HG03159 (cell line): ENCODE measurements around the gene MSMB.
"Not testable (repeated sequence)": the region's sequence is repeated elsewhere in the genome, so short reads cannot be mapped to it uniquely, and the experiment has no call there.

ENCODE experiments used
- ATAC-seq: cut with Tn5 transposase; IDR thresholded peaks from one replicate; pipeline ENCODE4 v1.9.1; 2021; ENCODE audit warnings: mild to moderate bottlenecking, moderate library complexity; ENCODE audit not compliant: unreplicated experiment

Gene MSMB

DNA sequence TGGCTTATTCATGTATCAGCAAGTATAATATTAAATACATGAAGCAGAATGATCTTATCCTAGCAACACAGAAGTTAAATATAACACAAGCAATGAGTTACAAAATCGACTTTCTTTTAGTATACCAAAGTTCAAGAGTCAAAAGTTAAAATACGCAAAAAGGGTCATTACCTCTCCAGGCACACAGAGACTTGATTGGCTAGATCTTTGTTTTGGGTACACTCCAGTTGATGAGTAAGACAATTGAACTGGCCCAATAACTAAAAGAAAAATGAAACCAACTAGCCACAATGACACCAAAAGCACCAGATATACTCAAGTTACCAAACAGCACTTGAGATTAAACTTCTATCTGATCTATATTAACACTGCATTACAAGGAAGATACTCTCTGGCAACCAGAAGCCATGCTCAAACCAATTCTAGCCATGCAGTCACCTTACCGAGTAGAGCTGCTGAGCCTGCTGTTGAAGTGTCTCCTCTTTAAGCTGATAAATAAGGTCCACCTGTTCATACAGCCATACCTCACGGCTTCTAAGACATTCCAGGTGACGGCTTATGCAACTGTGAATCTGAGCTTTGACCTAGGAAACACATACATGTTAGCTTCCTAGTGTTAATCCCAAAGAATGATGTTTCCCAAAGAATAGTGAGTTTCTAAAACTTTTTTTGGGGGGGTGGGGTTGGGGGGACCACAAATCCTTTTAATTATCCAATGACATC, 31.2 kb downstream of the MSMB start:
- ATAC-seq: no peak

DNA sequence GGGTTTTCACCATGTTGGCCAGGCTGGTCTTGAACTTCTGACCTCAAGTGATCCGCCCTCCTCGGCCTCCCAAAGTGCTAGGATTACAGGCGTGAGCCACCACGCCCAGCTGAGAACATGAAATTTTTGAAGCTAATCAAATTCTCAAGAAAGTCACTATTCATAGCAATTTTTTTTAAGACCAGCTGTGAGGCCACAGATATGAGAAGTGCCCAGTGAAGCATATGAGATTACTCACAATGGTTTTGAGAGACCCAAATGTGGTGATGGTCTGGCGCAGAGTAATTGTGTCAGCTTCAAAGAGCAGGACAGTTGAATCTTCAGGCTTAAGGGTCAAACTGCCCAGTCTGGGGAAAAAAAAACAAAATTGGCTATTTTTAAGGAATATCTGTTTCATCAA, 31.9 kb downstream of the MSMB start:
- no peak for ATAC-seq

DNA sequence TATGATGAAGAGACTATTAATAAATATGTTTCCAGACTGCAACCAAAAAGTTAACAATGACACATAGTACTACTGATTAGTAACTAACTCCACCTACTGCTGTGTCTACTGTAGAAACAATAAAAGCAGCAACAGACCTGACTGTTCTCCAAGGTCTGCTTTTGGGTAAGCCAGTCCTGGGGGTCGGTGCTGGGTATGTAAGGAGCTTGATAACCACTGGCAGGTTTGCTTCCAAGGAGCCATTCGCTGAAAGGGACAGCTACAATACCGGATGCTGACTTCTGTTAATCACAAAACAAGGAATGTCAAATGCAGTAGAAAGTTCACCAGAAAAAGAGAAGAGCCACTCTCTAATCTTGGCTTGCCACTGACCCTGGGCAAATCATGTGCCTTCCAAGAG, 33.3 kb downstream of the MSMB start:
- ATAC-seq: no peak

DNA sequence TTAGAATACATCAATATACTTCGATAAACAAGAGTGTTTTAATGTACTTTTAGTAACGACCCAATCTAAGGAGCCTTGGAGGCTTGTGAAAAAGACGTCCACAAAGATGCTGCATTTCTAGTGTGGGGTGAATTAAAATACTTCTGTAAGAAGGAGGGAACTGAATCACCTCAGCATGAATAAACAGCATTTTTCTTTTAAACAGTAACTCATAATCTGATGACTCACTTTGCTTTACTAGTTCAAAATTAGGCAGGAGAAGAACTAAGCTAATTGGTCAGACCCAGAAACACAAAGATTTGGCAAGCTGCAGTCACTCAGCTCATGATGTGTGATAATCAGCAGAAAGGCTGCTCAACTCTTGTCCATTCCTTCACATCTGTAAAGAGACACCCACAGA, 39.9 kb downstream of the MSMB start:
- no peak for ATAC-seq

DNA sequence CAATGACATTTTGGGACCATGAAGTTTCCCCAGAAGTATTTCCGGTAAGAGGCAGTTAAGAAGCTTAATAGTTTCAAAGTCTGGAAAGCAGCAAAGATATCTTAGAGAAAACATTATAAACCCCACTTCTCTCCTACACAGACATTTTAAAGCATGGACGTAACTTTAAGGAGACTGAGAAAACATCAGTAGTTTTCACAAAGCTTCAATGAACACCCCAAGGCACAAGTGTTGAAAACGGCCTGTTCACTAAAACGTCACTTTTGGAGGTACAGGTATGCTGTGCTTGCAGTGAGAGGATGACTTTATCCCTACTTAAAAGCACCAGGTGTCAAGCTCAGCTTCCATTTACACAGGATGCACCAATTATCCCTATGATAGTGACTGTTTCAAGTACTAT, 40.7 kb downstream of the MSMB start:
- ATAC-seq: no peak

DNA sequence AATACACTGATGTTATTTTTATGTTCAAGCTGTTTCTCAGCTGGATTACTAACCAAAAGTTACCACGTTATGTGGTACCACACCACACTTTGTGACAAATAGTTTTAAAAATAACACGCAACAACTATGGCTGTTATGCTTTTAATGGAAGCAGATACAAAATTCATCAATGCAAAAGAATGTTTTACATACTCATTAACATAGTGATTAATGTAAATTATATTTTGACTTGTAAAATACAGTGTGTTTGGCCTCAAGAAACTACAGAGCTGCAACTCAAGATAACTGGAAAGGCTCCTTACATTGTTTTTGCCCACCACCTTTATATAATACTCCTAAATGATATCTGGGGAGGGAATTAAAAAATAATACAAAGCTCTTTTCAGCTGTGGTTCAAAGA, 41.1 kb downstream of the MSMB start:
- ATAC-seq: no peak

DNA sequence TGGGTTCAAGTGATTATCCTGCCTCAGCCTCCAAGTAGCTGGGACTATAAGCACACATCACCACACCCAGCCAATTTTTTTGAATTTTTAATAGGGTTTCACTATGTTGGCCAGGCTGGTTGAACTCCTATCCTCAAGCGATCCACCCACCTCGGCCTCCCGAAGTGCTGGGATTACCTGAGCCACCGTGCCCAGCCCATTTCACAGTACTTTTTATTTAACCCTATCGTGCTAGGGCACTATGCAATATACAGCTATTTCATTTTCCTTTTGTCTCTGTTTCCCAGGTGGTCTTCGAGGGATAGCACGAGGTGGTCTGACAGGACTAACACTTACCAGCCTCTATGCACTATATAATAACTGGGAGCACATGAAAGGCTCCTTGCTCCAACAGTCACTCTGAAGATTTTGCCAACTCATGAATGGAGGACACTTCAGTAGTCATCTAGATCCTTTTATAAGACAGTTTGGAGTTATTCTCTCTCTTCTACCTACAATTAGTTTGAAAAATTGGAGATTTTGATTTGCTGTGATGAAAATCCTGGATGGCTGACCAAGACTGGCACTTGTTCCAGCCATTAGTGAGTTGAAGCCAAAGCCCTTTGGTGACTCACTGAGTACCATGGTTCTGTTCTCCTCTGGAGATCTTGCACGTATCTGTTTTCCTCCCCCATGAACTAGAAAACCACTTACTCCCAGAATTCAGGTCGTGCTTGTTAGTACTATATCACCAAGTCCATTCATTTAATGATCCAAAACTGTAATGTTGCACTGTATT, 43.0 kb downstream of the MSMB start:
- ATAC-seq: no peak

DNA sequence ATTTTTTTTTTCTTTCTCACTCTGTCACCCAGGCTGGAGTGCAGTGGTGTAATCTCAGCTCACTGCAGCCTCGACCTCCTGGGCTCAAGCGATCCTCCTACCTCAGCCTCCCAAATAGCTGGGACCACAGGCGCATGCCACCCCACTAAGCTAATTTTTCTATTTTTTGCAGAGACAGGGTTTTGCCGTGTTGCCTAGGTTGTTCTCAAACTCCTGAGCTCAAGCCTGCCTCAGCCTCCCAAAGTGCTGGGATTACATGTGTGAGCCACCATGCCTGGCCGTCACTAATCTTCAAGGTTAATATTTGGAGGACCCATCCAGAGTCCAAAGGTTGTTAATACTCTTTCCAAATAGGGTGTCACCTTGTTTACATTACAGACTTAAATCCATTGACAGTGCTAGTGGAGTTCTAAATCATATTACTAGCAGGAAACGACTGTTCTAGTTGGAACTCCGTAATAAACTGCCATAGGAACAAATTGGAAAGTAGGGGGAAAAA, 43.8 kb downstream of the MSMB start:
- ATAC-seq: not testable (repeated sequence)

DNA sequence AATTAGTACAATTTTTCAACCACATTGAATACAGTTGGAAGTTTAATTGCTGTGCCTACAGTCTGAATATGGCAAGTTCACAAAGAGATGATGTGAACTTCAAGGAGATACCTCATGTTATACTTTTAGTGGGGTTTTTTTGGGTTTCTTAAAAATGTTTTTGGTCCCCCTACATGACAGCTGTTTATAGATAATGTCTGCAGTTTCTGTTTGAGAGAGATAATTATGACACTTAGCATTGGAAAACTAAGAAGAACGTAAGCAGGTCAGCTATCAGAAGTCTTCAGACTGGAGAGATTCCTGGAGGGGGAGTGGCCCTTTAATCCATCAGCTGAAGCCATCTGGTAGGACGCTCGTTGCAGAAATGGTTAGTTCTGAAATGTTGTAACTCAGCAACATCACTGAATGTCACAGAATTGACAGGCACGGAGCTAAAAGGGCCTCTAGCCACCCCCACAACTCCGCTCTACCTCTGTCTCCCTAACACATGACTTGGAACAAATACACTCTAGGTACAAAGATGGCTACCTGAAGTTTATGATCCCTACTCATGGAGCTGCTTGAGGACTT, 44.8 kb downstream of the MSMB start:
- no peak for ATAC-seq

DNA sequence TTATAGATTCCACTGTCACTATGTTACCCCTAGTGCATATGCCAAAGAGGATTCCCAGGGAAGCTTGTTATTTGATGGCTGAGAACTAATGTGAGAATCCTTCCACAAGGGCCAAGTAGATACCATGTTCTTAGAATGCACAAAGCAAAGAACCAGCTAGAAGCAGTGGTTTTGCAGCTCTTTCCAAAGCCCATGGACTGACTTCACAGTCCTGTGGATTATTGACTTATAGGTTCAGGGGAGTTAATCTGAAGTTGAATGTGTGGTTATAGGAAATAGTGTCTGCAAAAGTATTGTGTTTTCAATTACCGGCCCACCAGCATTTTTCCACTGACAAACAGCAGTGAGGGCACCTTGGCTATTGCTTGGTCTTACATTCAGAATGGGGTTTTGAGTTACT, 45.5 kb downstream of the MSMB start:
- ATAC-seq: no peak

DNA sequence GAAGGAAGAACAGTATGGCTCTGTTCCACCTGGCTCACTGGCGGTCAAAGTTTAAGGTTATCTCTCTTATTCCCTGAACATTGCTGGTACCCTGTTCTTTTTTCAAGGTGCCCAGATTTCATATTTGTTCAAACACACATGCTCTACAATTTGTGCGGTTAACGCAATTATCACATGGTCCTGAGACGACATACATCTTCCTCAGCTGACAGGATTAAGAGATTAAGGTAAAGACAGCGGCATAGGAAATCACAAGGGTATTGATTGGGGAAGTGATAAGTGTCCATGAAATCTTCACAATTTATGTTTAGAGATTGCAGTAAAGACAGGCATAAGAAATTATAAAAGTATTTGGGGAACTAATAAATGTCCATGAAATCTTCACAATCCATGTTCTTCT, 46.1 kb downstream of the MSMB start:
- not testable (repeated sequence) for ATAC-seq

DNA sequence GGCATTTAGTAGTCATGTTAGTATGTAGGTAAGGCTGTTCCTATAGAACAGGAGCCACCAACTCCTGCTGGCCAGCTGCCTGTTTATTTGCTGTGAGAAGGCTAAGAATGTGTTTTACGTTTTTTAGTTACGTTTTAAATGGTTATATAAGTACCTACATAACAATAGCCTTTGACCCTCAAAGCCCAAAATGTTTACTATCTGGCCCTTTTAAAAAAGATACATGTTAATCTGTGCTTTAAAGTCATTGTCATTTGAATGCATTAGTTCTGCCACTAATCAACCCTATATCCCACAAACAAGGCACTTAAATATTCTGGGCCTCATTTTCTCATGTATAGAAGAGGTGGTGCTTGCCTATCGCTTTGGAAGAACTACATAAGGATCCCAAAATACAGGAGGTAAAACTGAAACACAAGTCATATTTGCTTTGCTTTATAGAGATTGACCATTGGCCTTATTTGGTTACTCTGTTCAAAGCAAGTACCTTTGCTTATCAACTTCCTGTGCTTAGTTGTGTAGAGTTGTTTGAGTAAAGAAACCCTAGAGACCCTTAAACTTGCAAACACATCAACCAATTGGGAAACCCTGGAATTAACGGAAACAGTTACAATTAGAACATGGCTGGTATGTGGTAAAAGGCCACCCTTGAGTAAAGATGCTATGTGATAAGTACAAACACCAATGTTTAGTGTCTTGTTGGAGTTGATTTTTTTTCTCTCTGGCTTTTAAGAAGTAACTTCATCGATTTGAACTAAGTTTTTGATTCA, 47.9 kb downstream of the MSMB start:
- ATAC-seq: no peak

DNA sequence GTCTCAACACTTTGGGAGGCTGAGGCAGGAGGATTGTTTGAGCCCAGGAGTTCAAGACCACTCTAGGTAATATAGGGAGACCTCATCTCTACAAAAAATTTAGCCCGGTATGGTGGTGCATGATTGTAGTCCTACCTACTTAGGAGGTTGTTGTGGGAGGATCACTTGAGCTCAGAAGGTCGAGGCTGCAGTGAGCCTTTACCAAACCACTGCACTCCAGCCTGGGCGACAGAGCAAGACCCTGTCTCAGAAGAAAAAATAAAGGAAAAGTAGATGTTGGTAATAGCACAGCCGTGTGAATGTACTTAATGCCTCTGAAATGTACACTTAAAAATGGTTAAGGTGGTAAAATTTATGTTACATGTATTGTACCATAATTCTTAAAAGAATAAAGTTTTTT, 48.5 kb downstream of the MSMB start:
- ATAC-seq: no peak

DNA sequence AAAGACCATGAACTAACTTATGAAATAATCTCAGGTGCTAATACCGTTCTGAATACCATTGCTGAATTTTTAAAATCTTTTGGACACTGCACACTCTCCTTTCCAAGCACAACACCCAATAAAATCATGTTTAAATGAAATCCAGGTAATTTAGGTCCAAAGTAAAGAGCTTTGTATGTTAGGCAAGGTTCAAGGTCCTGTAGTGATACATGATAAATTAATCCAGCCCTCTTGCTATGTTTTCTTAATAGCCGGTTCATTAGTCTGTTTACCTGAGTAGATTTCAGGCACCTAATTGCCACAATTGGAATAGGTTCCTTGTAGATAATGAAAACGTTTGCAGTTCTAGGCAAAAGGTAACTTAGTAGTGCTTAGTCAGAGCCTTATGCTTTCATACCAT, 60.5 kb downstream of the MSMB start:
- not testable (repeated sequence) for ATAC-seq

DNA sequence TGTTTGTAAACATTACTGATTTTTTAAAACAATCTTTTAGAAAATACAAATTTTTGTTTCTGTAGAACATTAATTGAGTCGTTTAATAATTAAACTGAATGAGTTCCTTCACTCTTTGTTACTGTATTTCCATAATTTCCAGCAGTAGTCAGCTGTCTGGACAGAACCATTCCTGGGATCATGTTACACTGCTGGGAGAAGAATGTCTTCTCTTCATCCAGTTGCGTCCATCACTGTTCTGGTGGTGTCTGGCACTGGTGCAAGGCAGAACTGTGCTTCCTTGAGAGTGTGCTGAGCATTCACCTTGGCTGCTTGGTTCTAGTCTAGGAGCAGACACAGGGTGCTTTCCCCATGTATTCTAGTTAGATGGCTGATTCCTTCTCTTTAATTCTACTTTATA, 61.6 kb downstream of the MSMB start:
- not testable (repeated sequence) for ATAC-seq

DNA sequence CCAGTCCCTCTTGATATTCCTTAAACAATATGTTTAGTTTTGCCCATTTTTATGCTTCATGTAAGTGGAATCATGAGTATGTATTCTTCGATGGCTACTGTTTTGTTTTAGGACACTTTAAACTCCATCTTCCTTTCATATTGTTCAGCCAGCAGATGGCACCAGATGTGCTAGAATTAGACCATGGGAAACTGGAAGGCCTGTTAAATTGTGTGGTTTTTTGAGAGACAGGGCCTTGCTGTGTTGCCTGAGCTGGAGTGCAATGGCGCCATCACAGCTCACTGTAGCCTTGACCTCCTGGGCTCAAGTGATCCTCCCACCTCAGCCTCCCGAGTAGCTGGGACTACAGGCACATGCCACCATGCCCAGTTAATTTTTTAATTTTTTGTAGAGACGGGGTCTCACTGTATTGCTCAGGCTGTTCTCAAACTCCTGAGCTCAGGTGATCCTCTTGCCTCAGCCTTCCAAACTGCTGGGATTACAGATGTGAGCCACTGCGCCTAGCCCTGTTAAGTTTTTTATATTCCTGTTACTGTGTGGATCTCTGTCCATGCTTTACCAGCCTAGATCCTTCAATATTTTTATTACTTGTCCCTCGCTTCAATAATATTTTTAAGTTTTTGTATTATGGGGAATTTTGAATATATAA, 62.4 kb downstream of the MSMB start:
- ATAC-seq: not testable (repeated sequence)
